ENCODE data around the gene MACIR.

MACIR gene

DNA sequence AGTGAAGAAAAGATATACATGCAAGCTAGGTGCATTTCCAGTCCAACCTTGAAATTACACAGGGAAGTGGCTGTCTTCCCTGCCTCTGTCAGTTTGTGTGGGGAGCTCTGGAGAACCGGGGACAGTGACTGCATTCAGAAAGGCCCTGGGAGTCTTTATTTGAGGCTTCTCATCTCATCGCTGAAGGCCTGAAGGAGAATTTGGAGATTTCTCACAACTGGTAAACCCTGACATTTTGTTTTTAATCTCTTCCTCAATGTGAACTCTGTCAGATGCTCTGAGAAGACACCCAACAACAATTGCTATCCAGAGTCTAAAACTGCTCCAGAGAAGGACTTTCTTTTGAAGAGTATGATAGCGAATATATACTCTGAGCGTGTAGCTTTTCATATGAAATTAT, 33.0 kb downstream of the MACIR start:
- DNase-seq (ENCODE audit: low spot score): no peak

DNA sequence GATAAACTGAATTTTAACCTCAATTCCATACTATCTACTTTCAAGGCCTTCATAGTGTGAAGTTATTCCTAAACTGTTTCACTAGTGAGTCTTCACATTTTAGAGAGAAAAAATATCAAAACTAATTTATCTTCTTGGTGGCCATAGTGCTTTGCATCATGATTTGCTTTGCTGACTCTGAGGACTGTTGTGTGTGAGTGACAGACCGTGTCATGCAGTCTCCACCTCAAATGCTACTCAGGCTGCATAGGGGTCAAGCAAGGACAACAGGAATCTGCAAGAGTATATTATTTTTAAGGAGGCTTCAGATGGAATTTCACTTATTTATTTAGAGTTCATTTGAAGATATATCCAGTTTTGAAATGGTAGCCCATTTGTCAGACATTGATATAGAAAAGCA, 34.5 kb downstream of the MACIR start:
- no peak for DNase-seq (ENCODE audit: low spot score)

DNA sequence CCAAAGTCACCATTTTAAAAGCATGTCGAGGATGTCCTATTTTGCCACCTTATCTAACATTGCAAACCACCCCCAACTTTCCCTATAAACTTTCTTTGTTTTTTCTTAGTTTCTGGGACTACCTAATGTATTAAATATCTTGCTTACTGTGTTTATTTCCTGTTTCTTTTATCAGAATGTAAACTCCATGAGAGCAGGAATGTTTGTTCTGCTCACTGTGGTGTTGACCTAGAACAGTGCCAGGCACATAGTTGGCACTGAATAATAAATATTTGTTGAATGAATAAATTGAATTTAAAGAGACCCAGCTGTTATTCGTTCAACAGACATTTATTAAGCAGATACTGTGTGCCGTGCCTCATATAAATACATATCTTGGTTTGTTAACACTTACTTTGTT, 35.2 kb downstream of the MACIR start:
- DNase-seq (ENCODE audit: low spot score): no peak

DNA sequence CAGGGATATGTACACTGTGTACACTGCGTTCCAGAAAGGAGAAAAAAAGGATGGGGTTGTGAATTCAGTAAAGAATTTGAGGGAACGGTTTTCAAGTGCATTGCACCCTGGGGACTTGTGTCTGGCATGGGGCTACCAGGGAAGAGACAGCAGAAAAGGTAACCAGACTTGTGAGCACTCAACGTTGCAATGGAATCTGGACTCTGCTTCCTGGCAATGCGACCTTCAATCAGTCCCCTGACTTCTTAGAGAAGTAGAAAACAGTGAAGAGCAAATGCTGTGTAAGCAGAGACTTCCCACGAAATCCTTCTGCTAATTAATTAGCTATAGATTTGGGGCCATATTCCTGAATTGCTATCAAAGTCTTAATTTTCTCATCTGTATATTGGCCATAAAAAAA, 36.3 kb downstream of the MACIR start:
- no peak for DNase-seq (ENCODE audit: low spot score)

DNA sequence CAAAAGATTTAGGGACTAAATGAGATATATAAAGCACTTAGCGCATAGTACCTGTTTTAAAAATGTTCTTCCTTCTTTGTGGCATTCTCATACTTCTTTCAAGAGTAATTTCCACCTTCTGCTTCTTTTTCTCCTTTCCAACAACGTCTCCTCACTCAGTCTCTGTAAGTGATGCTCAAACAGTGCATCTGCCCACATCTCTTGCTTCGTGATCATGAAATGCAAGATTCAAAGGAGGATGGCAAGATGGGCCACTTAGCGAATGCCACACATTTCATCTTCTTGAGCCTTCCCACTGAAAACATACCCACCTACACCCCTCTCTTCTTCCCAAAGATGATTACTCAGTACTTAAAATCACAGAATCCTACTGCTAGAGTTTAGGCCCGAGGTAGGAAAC, 36.9 kb downstream of the MACIR start:
- no peak for DNase-seq (ENCODE audit: low spot score)

DNA sequence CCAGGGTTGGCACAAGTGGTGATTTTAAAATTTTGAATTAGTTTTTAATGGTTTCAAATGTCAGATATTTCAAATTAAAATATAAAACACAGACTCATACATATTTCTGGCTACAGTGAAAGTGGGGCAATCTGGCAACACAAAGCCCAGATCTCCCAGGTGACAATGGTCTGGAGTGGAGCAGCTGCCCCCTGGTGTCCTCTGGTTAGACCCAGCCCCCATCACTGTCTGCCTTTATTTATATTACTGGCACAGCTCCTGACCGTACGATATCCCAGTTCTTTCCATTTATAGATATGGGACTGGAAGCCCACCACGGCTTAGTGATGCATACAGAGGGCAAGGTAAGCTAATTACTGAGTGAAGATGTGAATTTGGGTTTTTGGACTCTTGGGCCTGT, 37.3 kb downstream of the MACIR start:
- DNase-seq (ENCODE audit: low spot score): no peak

DNA sequence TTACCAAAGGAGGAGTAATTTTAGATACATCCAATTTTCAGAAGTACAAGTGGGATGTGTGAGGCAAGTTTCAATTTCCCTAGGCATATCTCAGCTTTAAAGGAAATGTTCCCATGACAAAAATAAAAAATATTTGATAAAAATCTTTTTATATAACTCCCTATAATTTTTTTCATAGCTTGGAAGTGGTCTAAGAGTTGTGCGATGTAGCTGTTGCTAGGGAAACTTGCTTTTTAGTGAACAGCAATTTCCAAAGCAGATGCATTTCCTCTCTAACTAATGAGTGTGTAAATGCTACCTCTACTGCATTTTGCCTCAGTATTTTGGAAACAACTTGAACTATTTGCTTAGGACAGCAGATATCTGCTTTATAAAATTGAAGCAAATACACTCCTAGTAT, 39.6 kb downstream of the MACIR start:
- DNase-seq (ENCODE audit: low spot score): no peak

DNA sequence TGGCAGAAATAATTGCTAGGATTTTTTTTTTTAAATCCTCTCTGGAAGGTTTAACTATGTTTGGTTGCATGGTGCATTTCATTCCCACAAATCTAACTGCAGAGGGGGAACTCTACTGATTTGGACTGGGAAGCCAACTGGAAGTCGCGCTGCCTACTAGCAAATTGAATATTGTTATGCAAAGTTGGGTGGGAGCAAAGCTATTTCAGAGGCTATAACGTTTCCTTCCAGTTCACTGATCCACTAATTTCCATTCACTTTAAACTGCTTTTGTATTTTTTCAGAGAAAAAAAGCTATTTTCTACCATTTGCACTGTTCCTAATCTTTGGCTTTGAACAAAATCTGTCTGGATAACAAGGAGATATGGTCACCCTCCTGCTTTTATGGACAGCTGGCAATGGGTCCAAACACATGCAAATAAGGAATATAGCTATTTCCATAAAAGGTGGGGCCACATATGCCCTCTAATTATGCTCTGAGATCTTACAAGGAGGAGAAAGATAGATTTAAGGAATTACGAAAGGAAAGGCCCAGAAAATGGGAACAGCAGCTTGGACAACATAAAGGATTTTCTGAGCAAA, 40.1 kb downstream of the MACIR start:
- DNase-seq (ENCODE audit: low spot score): no peak

DNA sequence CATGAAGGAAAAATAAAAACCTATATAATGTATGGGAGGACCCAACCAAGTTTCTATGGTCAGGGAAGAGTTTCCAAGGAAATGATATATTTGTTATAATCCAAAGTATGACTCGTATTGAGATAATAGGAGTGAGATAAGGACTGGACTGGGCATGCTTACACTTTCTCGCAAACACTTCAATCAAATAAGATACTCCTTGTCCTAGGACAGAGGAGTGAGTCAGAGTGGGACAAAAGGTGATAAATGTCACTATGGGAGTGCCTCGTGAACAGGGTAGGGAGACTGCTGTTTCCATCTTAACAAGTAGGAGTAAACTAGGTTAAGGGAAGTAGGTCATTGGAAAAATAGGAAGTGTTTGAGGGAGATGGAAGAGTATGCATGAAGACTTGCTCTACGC, 47.2 kb downstream of the MACIR start:
- DNase-seq (ENCODE audit: low spot score): no peak

DNA sequence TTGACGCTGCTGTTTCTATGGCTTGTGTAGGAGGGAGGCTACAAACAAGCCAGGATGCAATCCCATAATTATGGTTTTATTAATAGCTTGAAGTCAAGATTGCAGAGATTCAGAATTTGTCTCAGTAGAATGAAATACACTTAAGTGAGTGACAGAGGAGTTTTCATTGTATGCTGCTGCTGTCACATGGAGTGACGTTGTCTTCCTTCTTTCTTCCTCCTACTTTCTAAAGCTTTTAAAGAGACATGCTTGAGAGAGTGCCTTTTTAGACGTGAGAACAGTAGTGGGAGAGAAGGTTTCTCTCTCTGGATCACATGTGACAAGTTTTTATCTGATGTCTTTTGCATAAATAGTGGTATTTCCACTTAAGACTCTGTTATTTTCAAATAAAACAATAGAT, 48.9 kb downstream of the MACIR start:
- no peak for DNase-seq (ENCODE audit: low spot score)

DNA sequence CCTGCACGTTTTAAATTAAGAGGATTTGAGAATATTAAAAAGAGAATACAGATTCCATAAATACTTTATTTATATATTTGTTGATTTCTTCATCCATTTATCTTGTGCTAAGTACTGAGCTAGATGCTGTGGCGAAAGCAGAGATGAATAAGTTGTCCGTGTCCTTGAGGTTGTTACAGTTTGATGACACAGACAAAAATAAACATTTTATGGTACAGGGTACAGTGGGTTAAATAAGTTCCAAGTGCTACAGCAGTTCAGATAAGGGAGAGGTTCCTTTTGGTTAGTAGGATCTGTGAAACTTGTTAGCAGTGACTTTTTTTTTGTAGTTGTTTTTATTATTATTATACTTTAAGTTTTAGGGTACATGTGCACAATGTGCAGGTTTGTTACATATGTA, 50.2 kb downstream of the MACIR start:
- DNase-seq (ENCODE audit: low spot score): no peak

DNA sequence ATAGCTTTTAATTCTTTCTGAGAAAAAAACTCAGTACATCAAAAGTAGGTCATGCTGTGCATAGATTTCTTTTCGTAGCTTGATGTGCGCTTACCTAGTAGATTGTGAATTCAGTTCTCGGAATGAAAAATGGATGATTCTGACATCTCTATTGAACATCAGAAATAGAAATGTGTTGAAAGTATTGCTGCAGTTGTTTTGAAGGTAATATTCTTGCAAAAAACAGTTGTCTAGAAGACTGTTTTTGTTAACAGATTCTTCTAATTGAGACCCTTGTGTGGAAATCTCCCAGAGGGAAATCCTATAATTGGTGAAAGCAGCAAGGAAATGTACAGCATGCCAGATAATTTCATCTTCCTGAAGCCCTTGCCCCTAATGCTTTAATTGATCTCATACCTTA, 54.5 kb downstream of the MACIR start:
- no peak for DNase-seq (ENCODE audit: low spot score)

DNA sequence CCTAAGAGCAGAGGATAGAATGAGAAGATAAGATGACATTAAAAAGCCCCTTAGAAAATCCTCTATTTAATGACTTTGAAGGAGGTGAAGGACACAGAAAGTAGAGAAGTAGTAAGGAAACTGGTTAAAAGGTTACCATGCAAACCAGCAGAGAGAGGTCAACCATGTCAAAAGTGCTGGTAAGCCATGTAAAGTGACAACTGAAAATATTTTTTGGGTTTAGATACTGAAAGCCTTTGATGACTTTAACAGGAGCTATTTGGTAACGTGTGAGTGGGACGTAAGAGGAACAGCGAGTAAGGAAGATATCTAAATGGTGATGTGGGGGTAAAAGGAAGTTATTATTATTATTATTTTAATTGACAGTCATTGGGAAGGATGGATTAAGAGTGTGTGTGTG, 56.9 kb downstream of the MACIR start:
- DNase-seq (ENCODE audit: low spot score): no peak

DNA sequence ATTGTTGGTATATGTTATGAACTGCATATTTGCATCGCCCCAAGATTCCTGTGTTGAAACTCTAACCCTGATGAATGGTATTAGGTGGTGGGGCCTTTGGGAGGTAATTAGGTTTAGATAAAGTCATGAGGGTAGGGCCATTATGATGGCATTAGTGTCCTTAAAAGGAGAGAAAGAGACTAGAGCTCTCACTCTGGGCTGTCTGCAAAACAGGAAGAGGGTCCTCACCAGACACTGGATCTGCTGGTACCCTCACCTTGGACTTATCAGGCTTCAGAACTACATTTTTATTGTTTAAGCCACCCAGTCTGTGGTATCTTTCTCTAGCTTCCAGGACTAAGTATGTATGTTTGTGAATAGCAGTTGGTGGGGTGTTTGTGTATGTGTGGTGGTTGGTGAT, 68.9 kb downstream of the MACIR start:
- no peak for DNase-seq (ENCODE audit: low spot score)

DNA sequence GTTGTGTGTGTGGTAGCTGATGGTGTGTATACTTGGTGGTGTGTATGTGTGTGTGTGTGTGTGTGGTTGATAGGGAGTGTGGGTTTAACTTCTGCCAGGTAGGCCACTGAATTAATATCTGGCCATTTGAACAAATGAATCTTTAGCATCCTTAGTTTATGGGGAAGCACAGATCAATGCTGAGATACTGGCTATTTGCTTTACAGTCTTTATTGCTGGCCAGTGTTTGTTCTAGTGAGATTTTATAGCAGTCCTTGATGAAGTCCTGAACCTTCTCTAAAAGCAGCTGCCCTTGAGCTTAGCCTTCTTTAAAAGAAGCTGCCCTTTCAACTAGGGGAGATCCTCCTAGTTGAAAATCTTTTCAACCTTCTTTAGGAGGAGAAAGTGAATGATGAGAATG, 69.3 kb downstream of the MACIR start:
- no peak for DNase-seq (ENCODE audit: low spot score)

All from NAMALWA (cell line).